GM13976 (cell line): Measurements from ENCODE around the gene ITIH3.

ENCODE experiments used
- DNase-seq: peaks from one replicate; pipeline ENCODE4 v3.0.0; 2012; ENCODE audit warnings: low spot score
- CTCF ChIP-seq: IDR thresholded peaks from 2 replicates; pipeline ENCODE4 v1.5.1; 2012; ENCODE audit warnings: borderline replicate concordance, mild to moderate bottlenecking; ENCODE audit not compliant: insufficient read depth; ENCODE audit errors: extremely low read depth, missing control alignments, control extremely low read depth
- in situ Hi-C: fragments of 300-500 bp; cut with MboI; formaldehyde crosslinking; loops from one replicate; pipeline ENCODE4 v1.12.0; 2022; ENCODE audit warnings: low sequenced_read_pairs, mixed read lengths, inconsistent platforms; ENCODE audit not compliant: unreplicated experiment

The ITIH3 gene

GRCh38 chr3:52786330-52787215 lies 8.0 kb upstream of the ITIH3 start:
- TF ChIP-seq CTCF: no peak
- in situ Hi-C loops: no loop called here
- DNase-seq: no peak

- no peak for TF ChIP-seq CTCF
- in situ Hi-C loops: no loop called here
- no peak for DNase-seq
Measured at GRCh38 chr3:52787246-52787645, 7.3 kb upstream of the ITIH3 start.

- no peak for DNase-seq
- in situ Hi-C loops: no loop called here
- TF ChIP-seq CTCF: no peak
Measured at GRCh38 chr3:52787672-52788625, 6.6 kb upstream of the ITIH3 start.

GRCh38 chr3:52788890-52789745 lies 5.5 kb upstream of the ITIH3 start:
- in situ Hi-C loops: no loop called here

GRCh38 chr3:52789746-52790040 lies 4.9 kb upstream of the ITIH3 start:
- in situ Hi-C loops: no loop called here
- DNase-seq: no peak
- TF ChIP-seq CTCF: no peak

More at GRCh38 chr3:52788890-52789745, 5.5 kb upstream of the ITIH3 start:
- DNase-seq: no peak
- no peak for TF ChIP-seq CTCF

GRCh38 chr3:52790337-52790736 lies 4.3 kb upstream of the ITIH3 start:
- TF ChIP-seq CTCF: no peak
- DNase-seq: no peak
- in situ Hi-C loops: no loop called here
